OCI-LY3 (cell line): ENCODE measurements around the gene ATG7.

Experiments
- H2AFZ ChIP-seq: fragments of 200-600, 300-600 bp; shearing (Covaris generic); 2 replicates; pipeline ENCODE4 v1.6.0; 2014; ENCODE audit warnings: antibody characterized with exemption, low read depth, low read length
- H3K27ac ChIP-seq: fragments of 200-600, 300-600 bp; sonication (generic); 2 replicates; pipeline ENCODE4 v1.5.1; 2014; ENCODE audit warnings: mild to moderate bottlenecking, low read length, moderate library complexity, mixed read lengths
- H3K27me3 ChIP-seq: fragments of 200-600, 300-600 bp; sonication (generic); 2 replicates; pipeline ENCODE4 v1.6.1; 2014; ENCODE audit warnings: low read depth, low read length, mixed read lengths
- H3K36me3 ChIP-seq: fragments of 200-600, 300-600 bp; sonication (generic); replicated peaks from 2 replicates; pipeline ENCODE3; 2014; ENCODE audit warnings: low read depth, low read length, mixed read lengths
- H3K4me1 ChIP-seq: fragments of 300-600, 200-600 bp; sonication (generic); 2 replicates; pipeline ENCODE4 v1.6.1; 2014; ENCODE audit warnings: low read length, mixed read lengths
- H3K4me2 ChIP-seq: fragments of 200-600, 300-600 bp; sonication (generic); 2 replicates; pipeline ENCODE4 v1.6.1; 2014; ENCODE audit warnings: low read length, mixed read lengths
- H3K4me3 ChIP-seq: fragments of 300-600, 200-600 bp; sonication (generic); 2 replicates; pipeline ENCODE4 v1.5.1; 2014; ENCODE audit warnings: antibody characterized with exemption, mild to moderate bottlenecking, low read length, moderate library complexity
- H3K79me2 ChIP-seq: fragments of 300-600, 200-600 bp; shearing (Covaris generic); 2 replicates; pipeline ENCODE4 v1.6.1; 2014; ENCODE audit warnings: mild to moderate bottlenecking, low read length, mixed read lengths
- H3K9ac ChIP-seq: fragments of 300-600, 200-600 bp; shearing (Covaris generic); 2 replicates; pipeline ENCODE4 v1.6.0; 2014; ENCODE audit warnings: mild to moderate bottlenecking, low read length, moderate library complexity
- H3K9me3 ChIP-seq: fragments of 200-600, 300-600 bp; shearing (Covaris generic); 2 replicates; pipeline ENCODE4 v1.6.1; 2014; ENCODE audit warnings: low read length, mixed read lengths; ENCODE audit not compliant: insufficient read depth
- H4K20me1 ChIP-seq: fragments of 200-600, 300-600 bp; sonication (generic); 2 replicates; pipeline ENCODE4 v1.6.1; 2016; ENCODE audit warnings: low read length, mixed read lengths; ENCODE audit not compliant: insufficient read depth
- EZH2phosphoT487 ChIP-seq: fragments of 200-600 bp; shearing (Covaris generic); IDR thresholded peaks from 2 replicates; pipeline ENCODE4 v1.6.1; 2018; ENCODE audit warnings: antibody characterized with exemption, mixed run types, low read depth
- TF ChIP-seq, protein P1 (sequence below): fragments of 200-600, 300-600 bp; sonication (generic); IDR thresholded peaks from 2 replicates; pipeline ENCODE4 v1.5.1; 2014; ENCODE audit warnings: antibody characterized with exemption, low read length, low read depth

ATG7 gene

DNA sequence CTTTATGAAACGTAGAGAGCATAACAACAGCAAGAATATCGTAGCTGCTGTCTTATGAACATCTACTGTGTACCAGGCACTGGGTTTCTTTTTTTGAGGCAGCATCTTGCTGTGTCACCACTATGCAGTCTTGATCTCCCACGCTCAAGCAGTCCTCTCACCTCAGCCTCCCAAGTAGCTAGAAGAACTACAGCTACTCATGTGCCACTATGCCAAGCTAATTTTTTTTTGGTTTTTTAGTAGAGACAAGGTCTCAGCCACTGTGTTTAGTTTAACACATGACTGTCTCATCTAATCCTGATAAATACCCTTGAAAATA is 241.6 kb downstream of the ATG7 start:
- Histone ChIP-seq H4K20me1 (no peaks in the 10 kb centered on the region; the same call in 1 of the 2 replicates), H3K4me1 (no peaks in the 10 kb centered on the region), H3K27ac (no peak overlapping the region), H3K79me2 (no peaks in the 10 kb centered on the region), H3K27me3 (no peaks in the 10 kb centered on the region), H2AFZ (no peak overlapping the region), H3K4me3 (no peak overlapping the region), H3K36me3 (no peaks in the 10 kb centered on the region), H3K9ac (no peak overlapping the region), H3K9me3 (no peaks in the 10 kb centered on the region), H3K4me2 (no peak overlapping the region)
- TF ChIP-seq EZH2phosphoT487 = no peak
- TF ChIP-seq, protein P1, sequence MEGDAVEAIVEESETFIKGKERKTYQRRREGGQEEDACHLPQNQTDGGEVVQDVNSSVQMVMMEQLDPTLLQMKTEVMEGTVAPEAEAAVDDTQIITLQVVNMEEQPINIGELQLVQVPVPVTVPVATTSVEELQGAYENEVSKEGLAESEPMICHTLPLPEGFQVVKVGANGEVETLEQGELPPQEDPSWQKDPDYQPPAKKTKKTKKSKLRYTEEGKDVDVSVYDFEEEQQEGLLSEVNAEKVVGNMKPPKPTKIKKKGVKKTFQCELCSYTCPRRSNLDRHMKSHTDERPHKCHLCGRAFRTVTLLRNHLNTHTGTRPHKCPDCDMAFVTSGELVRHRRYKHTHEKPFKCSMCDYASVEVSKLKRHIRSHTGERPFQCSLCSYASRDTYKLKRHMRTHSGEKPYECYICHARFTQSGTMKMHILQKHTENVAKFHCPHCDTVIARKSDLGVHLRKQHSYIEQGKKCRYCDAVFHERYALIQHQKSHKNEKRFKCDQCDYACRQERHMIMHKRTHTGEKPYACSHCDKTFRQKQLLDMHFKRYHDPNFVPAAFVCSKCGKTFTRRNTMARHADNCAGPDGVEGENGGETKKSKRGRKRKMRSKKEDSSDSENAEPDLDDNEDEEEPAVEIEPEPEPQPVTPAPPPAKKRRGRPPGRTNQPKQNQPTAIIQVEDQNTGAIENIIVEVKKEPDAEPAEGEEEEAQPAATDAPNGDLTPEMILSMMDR = no peak

DNA sequence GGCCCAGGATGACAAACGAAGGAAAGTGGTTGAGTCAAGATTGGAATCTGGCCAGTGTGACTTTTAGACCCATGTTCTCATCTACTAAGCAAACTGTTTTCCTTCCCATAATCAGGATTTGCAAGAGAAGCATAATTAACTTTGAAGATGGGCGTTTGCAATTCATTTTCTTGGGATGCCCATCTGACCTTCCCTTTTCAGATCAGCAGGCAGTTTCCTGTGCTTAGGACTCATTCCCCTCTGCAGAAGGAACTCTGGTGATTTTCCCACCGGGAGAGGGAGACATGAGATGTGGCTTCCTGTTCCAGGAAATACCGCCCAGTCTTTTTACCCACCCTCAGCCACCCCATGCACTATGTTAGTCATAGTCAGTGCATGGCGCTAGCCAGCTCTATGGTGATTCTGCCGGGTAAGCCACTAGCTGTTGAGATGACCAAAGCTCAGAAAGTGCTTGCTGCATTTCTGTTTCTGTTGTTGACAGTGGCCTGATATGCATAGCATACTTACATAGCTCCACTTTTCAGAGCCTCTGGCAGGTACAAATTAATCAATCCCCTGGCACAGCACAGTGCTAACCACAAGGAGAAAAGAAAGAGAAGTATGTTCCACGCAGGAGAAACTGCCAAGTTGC is 242.1 kb downstream of the ATG7 start:
- H2AFZ ChIP-seq = no peak overlapping the region
- no peak overlapping the region for H3K4me2 ChIP-seq
- no peak overlapping the region for H3K4me3 ChIP-seq
- no peaks in the 10 kb centered on the region; the same call in 1 of the 2 replicates for H4K20me1 ChIP-seq
- H3K9ac ChIP-seq = no peak overlapping the region
- H3K36me3 ChIP-seq = no peaks in the 10 kb centered on the region
- H3K27ac ChIP-seq = no peak overlapping the region
- H3K4me1 ChIP-seq = no peaks in the 10 kb centered on the region
- no peaks in the 10 kb centered on the region for H3K79me2 ChIP-seq
- no peaks in the 10 kb centered on the region for H3K27me3 ChIP-seq
- H3K9me3 ChIP-seq = no peaks in the 10 kb centered on the region
- TF ChIP-seq, protein P1 = no peak
- TF ChIP-seq EZH2phosphoT487 = no peak

DNA sequence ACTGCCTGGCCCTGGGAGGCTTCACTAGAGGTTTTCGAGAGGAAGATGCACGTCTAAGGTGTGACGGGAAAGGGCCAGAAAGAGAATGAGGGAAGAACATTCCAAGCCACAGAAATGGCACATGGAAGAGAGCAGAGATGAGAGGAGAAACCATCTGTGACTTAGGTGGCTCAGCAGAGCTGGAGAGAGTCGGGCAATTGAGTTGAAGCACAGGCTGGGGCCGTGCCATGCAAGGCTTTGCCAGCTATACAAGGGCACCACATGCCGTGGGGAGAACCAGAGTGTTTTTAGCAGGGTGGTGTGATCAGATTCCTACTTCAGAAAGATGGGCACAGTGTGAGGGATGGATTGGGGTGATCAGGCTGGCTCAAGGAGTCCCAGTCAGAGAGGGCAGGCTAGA is 245.4 kb downstream of the ATG7 start:
- H3K36me3 ChIP-seq = no peaks in the 10 kb centered on the region
- H3K27me3 ChIP-seq = no peaks in the 10 kb centered on the region
- H3K4me1 ChIP-seq = no peaks in the 10 kb centered on the region
- H3K9ac ChIP-seq = no peak overlapping the region
- H3K27ac ChIP-seq = no peak overlapping the region
- no peak for TF ChIP-seq EZH2phosphoT487
- TF ChIP-seq, protein P1 = no peak
- H3K4me2 ChIP-seq = no peak overlapping the region
- H3K4me3 ChIP-seq = no peak overlapping the region
- H4K20me1 ChIP-seq = no peaks in the 10 kb centered on the region
- H2AFZ ChIP-seq = no peak overlapping the region
- H3K9me3 ChIP-seq = no peaks in the 10 kb centered on the region
- H3K79me2 ChIP-seq = no peaks in the 10 kb centered on the region

DNA sequence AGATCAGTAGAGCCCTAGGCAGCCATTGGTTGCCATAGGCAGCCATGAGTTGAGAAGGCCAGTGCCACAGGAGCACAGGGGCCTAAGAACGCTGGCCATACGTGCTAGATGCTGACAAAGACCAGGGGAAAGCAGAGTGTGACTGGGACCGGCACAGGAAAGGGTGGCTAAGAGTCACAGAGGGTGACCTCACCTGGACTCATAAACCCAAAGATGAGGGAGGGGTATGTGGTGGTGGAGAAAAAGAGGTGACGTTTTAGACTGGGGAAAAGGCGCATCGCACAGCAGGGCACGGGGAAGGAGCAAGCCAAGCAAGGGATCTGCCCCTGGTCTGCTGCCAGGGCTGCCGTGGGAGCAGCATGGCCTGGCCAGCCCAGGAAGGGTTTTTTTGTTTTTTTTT is 249.0 kb downstream of the ATG7 start:
- Histone ChIP-seq H3K27ac (no peak overlapping the region), H3K4me1 (no peaks in the 10 kb centered on the region), H4K20me1 (no peaks in the 10 kb centered on the region), H3K4me2 (no peak overlapping the region), H3K9me3 (no peaks in the 10 kb centered on the region), H3K9ac (no peak overlapping the region), H3K79me2 (no peaks in the 10 kb centered on the region), H3K27me3 (no peaks in the 10 kb centered on the region), H2AFZ (no peak overlapping the region), H3K4me3 (no peak overlapping the region), H3K36me3 (no peaks in the 10 kb centered on the region)
- no peak for TF ChIP-seq EZH2phosphoT487
- TF ChIP-seq, protein P1 = no peak
